Nephron progenitor cell (in vitro differentiated cells): Measurements from ENCODE around the gene KLHL2.

ENCODE experiments used
- DNase-seq: peaks from one replicate; pipeline ENCODE4 v3.0.0; 2021
- H3K27ac Mint-ChIP-seq: 2 replicates; pipeline ENCODE4 v1.8.0; 2021; ENCODE audit warnings: mild to moderate bottlenecking, moderate library complexity, mixed read lengths
- H3K27me3 Mint-ChIP-seq: 2 replicates; pipeline ENCODE4 v1.8.0; 2021; ENCODE audit warnings: mild to moderate bottlenecking, low read depth, mixed read lengths; ENCODE audit not compliant: poor library complexity
- H3K36me3 Mint-ChIP-seq: 2 replicates; pipeline ENCODE4 v1.8.0; 2021; ENCODE audit warnings: low read depth, mixed read lengths
- H3K4me1 Mint-ChIP-seq: 2 replicates; pipeline ENCODE4 v1.8.0; 2021; ENCODE audit warnings: mixed read lengths
- H3K4me3 Mint-ChIP-seq: 2 replicates; pipeline ENCODE4 v1.8.0; 2021; ENCODE audit warnings: mild to moderate bottlenecking, moderate library complexity, mixed read lengths
- H3K9me3 Mint-ChIP-seq: 2 replicates; pipeline ENCODE4 v1.8.0; 2021; ENCODE audit warnings: mild to moderate bottlenecking, moderate library complexity, mixed read lengths
- TF ChIP-seq, protein P1 (sequence below): fragments of 200-600 bp; sonication (generic); IDR thresholded peaks from 2 replicates; pipeline ENCODE4 v1.5.0; 2021; ENCODE audit warnings: antibody characterized with exemption

Gene KLHL2

DNA sequence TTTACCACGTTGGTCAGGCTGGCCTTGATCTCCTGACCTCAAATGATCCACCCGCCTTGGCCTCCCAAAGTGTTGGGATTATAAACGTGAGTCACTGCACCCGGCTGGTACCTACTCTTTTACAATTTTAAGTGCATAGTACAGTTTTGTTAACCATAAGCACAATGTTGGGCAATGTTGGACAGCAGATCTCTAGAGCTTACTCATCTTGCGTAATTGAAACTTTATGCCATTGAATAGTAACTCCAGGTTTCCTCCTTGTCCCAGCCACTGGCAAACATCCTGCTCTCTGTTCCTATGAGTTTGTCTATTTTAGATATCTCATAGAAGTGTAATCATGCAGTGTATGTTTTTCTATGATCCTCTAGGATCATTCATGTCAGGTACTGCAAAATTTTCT lies 162.2 kb downstream of the KLHL2 start:
- H3K9me3 Mint-ChIP-seq: no peaks in the 10 kb centered on the region
- no peaks in the 10 kb centered on the region for H3K36me3 Mint-ChIP-seq
- peaks cover 2% of the 10 kb centered on the region for H3K27me3 Mint-ChIP-seq
- DNase-seq: no peak
- H3K27ac Mint-ChIP-seq: no peak overlapping the region
- no peak overlapping the region for H3K4me3 Mint-ChIP-seq
- TF ChIP-seq, protein P1, sequence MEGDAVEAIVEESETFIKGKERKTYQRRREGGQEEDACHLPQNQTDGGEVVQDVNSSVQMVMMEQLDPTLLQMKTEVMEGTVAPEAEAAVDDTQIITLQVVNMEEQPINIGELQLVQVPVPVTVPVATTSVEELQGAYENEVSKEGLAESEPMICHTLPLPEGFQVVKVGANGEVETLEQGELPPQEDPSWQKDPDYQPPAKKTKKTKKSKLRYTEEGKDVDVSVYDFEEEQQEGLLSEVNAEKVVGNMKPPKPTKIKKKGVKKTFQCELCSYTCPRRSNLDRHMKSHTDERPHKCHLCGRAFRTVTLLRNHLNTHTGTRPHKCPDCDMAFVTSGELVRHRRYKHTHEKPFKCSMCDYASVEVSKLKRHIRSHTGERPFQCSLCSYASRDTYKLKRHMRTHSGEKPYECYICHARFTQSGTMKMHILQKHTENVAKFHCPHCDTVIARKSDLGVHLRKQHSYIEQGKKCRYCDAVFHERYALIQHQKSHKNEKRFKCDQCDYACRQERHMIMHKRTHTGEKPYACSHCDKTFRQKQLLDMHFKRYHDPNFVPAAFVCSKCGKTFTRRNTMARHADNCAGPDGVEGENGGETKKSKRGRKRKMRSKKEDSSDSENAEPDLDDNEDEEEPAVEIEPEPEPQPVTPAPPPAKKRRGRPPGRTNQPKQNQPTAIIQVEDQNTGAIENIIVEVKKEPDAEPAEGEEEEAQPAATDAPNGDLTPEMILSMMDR: no peak
- H3K4me1 Mint-ChIP-seq: no peaks in the 10 kb centered on the region

DNA sequence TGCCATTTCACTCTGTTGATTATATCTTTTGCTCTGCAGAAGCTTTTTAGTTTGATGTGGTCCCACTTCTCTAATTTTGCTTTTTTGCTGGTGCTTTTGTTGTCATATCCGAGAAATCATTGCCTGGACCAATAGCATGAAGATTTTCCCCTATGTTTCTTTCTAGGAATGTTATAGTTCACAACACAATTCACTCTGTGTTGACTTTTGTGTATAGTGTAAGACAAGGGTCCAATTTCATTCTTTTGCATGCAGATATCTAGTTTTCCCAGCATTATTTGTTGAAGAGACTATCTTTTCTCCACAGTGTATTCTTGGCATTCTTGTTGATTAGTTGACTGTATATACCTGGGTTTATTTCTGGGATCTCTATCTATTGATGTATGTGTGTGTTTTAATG lies 163.2 kb downstream of the KLHL2 start:
- Mint-ChIP-seq H3K4me1 (no peaks in the 10 kb centered on the region), H3K9me3 (no peaks in the 10 kb centered on the region), H3K27me3 (peaks cover 5% of the 10 kb centered on the region), H3K4me3 (no peak overlapping the region), H3K27ac (no peak overlapping the region), H3K36me3 (no peaks in the 10 kb centered on the region)
- TF ChIP-seq, protein P1: no peak
- DNase-seq: no peak
